Right atrium auricular region (tissue), 2 donors: Measurements from ENCODE around the gene SNRNP48. TPM values are rescaled to one million over a fixed set of nuclear protein-coding genes. Genes with fewer than 3 reads are reported as not detected.

ENCODE experiments used
- DNase-seq: peaks from one replicate; pipeline ENCODE4 v3.0.0-alpha.2; 2019; ENCODE audit warnings: low spot score
- H3K27ac ChIP-seq, 2 donors: fragments of 200-600 bp; sonication (generic); 1 replicate in 1 of 2; 2 replicates in 1 of 2; pipeline ENCODE4 v1.5.1; 2016 to 2019
- H3K27me3 ChIP-seq, 2 donors: fragments of 200-600 bp; sonication (generic); one replicate each; pipeline versions ENCODE4 v1.5.1 to v1.6.0; 2017 to 2019
- H3K36me3 ChIP-seq: fragments of 200-600 bp; sonication (generic); one replicate; pipeline ENCODE4 v1.5.1; 2016
- H3K4me1 ChIP-seq, 2 donors: fragments of 200-600 bp; sonication (generic); one replicate each; pipeline versions ENCODE4 v1.5.1 to v1.6.0; 2017 to 2019
- H3K4me3 ChIP-seq, 2 donors: fragments of 200-600 bp; sonication (generic); 1 replicate in 1 of 2; 2 replicates in 1 of 2; pipeline ENCODE4 v1.5.1; 2017 to 2019; ENCODE audit warnings: mild to moderate bottlenecking in 1 of 2, moderate library complexity in 1 of 2
- H3K9me3 ChIP-seq, 2 donors: fragments of 200-600 bp; sonication (generic); one replicate each; pipeline ENCODE4 v1.5.1; 2019
- total RNA-seq, 2 donors: library from RNA; depleted of rRNA; stranded (reverse); fragments of >200 nt; gene quantifications; one replicate each; pipeline ENCODE4 v1.1.0, GENCODE V29; 2016
- TF ChIP-seq, protein P1 (sequence below), 2 donors: fragments of 200-600 bp; sonication (generic); IDR thresholded peaks; one replicate each; pipeline ENCODE4 v1.5.1; 2019; ENCODE audit warnings: antibody characterized with exemption in 2 of 2

SNRNP48 gene
- total RNA-seq, 2 donors from 2014 or later, result 9.3 to 9.6 TPM

DNA sequence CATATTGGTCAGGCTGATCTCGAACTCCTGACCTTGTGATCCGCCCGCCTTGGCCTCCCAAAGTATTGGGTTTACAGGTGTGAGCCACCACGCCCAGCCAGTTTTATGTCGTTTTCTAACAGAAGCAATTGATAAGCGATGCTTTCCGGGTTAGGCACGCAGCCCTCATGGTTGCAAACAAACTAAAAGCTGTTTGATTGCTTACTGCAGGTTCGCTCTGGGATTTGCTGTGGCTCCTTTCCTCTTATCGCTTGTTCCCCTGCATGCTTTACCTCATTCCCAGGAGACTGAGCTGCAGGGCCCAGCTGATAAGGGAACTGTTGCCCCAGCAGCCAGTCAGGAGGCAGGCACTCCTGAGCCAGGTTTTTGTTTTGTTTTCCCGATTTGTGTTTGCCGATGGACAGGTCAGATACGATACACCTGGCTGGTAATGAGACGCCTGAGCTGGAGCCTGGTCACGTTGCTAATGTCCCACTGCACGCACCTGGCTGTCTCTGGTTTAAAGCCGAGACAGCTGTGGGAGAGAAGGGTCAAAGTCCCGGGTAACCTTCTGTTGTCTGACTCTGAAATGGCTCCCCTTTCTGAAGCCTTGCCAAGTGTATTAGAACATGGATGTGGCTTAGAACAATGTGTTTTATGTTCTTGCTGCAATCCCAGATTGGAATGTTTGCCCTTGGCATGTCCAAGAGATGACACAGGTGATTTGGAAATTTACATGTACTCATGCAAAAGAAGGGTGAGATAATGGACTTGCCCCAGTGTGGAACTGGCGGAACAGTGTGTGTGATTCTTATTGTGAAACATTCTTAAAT, 28.6 kb upstream of the SNRNP48 start:
- Histone ChIP-seq H3K4me1 (peaks cover 0 to 6% of the 10 kb centered on the region in 2 donors), H3K27me3 (no peaks in the 10 kb centered on the region), H3K9me3 (no peaks in the 10 kb centered on the region), H3K36me3 (peaks cover 26% of the 10 kb centered on the region), H3K27ac (peak overlapping the region; percentile 55 to 65), H3K4me3 (peak overlapping the region in 1 of 2 donors; percentile 1)
- DNase-seq, result no peak
- TF ChIP-seq, protein P1, sequence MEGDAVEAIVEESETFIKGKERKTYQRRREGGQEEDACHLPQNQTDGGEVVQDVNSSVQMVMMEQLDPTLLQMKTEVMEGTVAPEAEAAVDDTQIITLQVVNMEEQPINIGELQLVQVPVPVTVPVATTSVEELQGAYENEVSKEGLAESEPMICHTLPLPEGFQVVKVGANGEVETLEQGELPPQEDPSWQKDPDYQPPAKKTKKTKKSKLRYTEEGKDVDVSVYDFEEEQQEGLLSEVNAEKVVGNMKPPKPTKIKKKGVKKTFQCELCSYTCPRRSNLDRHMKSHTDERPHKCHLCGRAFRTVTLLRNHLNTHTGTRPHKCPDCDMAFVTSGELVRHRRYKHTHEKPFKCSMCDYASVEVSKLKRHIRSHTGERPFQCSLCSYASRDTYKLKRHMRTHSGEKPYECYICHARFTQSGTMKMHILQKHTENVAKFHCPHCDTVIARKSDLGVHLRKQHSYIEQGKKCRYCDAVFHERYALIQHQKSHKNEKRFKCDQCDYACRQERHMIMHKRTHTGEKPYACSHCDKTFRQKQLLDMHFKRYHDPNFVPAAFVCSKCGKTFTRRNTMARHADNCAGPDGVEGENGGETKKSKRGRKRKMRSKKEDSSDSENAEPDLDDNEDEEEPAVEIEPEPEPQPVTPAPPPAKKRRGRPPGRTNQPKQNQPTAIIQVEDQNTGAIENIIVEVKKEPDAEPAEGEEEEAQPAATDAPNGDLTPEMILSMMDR (IDR thresholded peaks at IDR 0.05), result no peak

DNA sequence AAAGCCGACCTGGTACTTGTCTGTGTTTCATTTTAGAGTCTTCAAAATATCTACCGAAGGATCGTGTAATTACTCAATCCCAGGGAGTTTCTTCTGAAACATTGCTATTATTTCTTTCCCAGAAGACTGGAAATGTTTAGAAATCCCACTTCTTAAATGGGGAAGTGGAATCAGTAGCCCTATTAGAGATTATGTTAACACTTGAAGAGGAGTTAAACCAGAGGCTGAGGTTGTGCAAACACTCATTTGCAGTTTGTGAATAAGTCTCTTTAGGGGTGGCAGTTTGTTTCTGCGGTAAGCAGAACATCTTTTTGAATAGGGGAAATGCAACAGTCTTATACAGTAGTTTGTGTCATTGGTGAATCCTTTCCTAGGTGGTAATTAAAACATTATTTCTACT, 27.2 kb upstream of the SNRNP48 start:
- TF ChIP-seq, protein P1 (IDR thresholded peaks at IDR 0.05), result no peak
- Histone ChIP-seq H3K36me3 (peaks cover 39% of the 10 kb centered on the region), H3K4me3 (no peak overlapping the region), H3K9me3 (no peaks in the 10 kb centered on the region), H3K27ac (no peak overlapping the region), H3K4me1 (peaks cover 0 to 7% of the 10 kb centered on the region in 2 donors), H3K27me3 (no peaks in the 10 kb centered on the region)
- no peak for DNase-seq

DNA sequence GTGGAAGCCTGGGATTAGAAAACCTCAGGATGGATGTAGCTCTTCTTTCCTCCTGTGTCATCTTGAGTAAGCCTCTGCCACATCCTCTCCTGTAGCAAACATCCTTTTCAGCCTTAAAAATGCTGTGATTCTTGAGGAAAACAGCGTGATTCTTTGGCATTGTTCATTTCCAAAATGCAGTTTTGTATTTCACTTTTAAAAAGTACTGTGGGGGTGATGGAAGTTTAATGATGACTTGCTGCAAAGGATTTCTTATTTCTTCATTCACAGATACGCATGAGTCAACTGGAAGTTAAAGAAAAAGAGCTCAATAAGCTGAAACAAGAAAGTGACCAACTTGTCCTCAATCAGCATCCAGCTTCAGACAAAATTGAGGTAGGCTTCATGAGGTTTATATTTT, 23.9 kb upstream of the SNRNP48 start:
- TF ChIP-seq, protein P1 (IDR thresholded peaks at IDR 0.05), result no peak
- Histone ChIP-seq H3K4me1 (peaks cover 0 to 8% of the 10 kb centered on the region in 2 donors), H3K27ac (no peak overlapping the region), H3K4me3 (no peak overlapping the region), H3K36me3 (peaks cover 47% of the 10 kb centered on the region), H3K9me3 (no peaks in the 10 kb centered on the region), H3K27me3 (no peaks in the 10 kb centered on the region)
- DNase-seq, result no peak

DNA sequence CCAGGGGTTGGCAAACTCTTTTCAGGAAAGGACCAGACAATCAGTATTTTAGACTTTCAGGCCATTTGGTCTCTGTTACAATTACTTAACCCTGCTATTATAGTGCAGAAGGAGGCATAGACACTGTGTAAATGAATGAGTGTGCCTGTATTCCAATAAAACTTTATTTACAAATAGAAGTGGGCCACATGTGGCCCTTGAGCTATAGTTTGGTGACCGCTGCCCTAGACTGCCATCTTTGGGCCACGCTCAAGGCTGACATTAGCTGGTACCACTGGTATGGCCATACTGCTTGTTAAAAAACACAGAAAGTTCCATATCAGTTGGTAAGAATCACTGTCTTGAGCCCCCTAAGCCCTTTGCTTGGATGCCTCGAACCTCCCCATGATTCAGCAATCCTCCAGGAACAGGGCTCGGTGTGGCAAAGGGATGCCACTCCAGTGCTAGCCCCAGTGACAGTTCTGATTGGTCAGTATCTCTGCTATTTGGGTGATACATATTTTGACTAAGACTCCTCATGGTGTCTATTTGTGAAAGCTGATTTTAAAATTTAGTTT, 23.3 kb upstream of the SNRNP48 start:
- H3K9me3 ChIP-seq, result no peaks in the 10 kb centered on the region
- TF ChIP-seq, protein P1 (IDR thresholded peaks at IDR 0.05), result no peak
- no peak overlapping the region for H3K4me3 ChIP-seq
- DNase-seq, result no peak
- H3K27me3 ChIP-seq, result no peaks in the 10 kb centered on the region
- H3K36me3 ChIP-seq, result peaks cover 53% of the 10 kb centered on the region
- H3K27ac ChIP-seq, result no peak overlapping the region
- H3K4me1 ChIP-seq, result peaks cover 0 to 5% of the 10 kb centered on the region in 2 donors

DNA sequence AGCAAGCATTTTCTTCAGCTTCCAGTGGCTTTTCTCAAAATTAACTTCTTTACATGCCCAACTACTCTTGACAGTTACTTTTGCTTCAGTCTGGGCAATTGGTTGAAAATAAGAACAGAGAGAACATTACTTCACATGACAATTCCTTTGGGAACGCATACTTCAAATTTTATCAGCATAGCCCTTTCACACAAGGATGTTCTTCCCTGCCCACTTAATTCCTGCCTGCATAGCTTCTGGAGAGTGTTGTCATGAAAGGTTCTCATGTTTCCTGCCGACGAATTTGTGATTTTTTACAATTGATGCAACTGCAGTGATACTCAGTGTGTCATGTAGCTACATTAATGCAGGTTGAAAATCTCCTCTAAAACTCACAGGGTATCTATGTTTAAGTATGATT, 22.0 kb upstream of the SNRNP48 start:
- Histone ChIP-seq H3K27me3 (no peaks in the 10 kb centered on the region), H3K36me3 (peaks cover 63% of the 10 kb centered on the region), H3K4me3 (no peak overlapping the region), H3K9me3 (no peaks in the 10 kb centered on the region), H3K4me1 (peaks cover 0 to 5% of the 10 kb centered on the region in 2 donors), H3K27ac (no peak overlapping the region)
- TF ChIP-seq, protein P1 (IDR thresholded peaks at IDR 0.05), result no peak
- no peak for DNase-seq
